ENCODE results near the gene DSPP.
A peak's percentile ranks its signal among the peaks of the same experiment; 100 is the strongest.

The DSPP gene

DNA sequence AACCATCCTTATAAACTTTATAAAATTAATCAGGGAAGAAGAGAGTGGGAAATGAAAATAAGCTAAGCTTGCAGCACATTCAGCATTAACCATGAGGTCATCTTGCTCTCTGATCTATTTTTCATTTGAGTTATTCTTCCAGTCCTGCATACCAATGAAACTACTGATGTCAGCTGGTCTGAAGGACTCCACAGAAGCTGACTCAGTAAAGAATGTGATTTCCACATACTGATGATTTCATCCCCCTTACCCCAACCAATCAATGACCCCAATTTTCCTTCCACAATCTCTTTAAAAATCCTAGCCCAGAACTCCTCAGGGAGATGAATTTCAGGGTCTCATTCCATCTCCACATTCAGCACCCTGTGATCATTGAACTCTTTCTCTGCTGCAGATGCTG is 18.8 kb upstream of the DSPP start (continued):
- TF ChIP-seq ZNF776 (tag by site-specific recombination; IDR thresholded peaks at IDR 0.05; ENCODE audit: borderline replicate concordance) (no peak), ZNF23 (tag by site-specific recombination; IDR thresholded peaks at IDR 0.05; ENCODE audit: borderline replicate concordance) (no peak), ZNF114 (tag by site-specific recombination; IDR thresholded peaks at IDR 0.05) (no peak), ZNF24 (tag by site-specific recombination; IDR thresholded peaks at IDR 0.05) (no peak), ZNF404 (tag by site-specific recombination; IDR thresholded peaks at IDR 0.05) (no peak), ZNF747 (tag by site-specific recombination; IDR thresholded peaks at IDR 0.05) (no peak), ZNF248 (tag by site-specific recombination; IDR thresholded peaks at IDR 0.05) (no peak), ZIC2 (tag by site-specific recombination; IDR thresholded peaks at IDR 0.05) (no peak), ZNF660 (tag by site-specific recombination; IDR thresholded peaks at IDR 0.05) (no peak), IKZF3 (tag by site-specific recombination; IDR thresholded peaks at IDR 0.05) (no peak), ZNF843 (tag by site-specific recombination; IDR thresholded peaks at IDR 0.05) (no peak), ZNF560 (tag by site-specific recombination; IDR thresholded peaks at IDR 0.05; ENCODE audit: borderline replicate concordance) (no peak), ZNF239 (tag by site-specific recombination; IDR thresholded peaks at IDR 0.05) (no peak), ZNF777 (tag by site-specific recombination; IDR thresholded peaks at IDR 0.05; ENCODE audit: borderline replicate concordance) (no peak), GLIS2 (tag by site-specific recombination; IDR thresholded peaks at IDR 0.05) (no peak), SP2 (tag by site-specific recombination; IDR thresholded peaks at IDR 0.05) (no peak), ZNF701 (tag by site-specific recombination; IDR thresholded peaks at IDR 0.05) (no peak), ZBTB20 (tag by site-specific recombination; IDR thresholded peaks at IDR 0.05) (0 out of 2 replicates have a peak, but pooled peaks have one; percentile 16), ZNF596 (tag by site-specific recombination; IDR thresholded peaks at IDR 0.05) (no peak), GLIS1 (tag by site-specific recombination; IDR thresholded peaks at IDR 0.05) (no peak), ZBTB17 (tag by site-specific recombination; IDR thresholded peaks at IDR 0.05) (peak; percentile 50)
- TF ChIP-seq, protein P1, sequence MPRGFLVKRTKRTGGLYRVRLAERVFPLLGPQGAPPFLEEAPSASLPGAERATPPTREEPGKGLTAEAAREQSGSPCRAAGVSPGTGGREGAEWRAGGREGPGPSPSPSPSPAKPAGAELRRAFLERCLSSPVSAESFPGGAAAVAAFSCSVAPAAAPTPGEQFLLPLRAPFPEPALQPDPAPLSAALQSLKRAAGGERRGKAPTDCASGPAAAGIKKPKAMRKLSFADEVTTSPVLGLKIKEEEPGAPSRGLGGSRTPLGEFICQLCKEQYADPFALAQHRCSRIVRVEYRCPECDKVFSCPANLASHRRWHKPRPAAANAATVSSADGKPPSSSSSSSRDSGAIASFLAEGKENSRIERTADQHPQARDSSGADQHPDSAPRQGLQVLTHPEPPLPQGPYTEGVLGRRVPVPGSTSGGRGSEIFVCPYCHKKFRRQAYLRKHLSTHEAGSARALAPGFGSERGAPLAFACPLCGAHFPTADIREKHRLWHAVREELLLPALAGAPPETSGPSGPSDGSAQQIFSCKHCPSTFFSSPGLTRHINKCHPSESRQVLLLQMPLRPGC (tag by site-specific recombination; IDR thresholded peaks at IDR 0.05) = peak; percentile 66
- TF ChIP-seq, protein P2, sequence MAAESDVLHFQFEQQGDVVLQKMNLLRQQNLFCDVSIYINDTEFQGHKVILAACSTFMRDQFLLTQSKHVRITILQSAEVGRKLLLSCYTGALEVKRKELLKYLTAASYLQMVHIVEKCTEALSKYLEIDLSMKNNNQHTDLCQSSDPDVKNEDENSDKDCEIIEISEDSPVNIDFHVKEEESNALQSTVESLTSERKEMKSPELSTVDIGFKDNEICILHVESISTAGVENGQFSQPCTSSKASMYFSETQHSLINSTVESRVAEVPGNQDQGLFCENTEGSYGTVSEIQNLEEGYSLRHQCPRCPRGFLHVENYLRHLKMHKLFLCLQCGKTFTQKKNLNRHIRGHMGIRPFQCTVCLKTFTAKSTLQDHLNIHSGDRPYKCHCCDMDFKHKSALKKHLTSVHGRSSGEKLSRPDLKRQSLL (tag by site-specific recombination; IDR thresholded peaks at IDR 0.05) = no peak
- TF ChIP-seq, protein P3, sequence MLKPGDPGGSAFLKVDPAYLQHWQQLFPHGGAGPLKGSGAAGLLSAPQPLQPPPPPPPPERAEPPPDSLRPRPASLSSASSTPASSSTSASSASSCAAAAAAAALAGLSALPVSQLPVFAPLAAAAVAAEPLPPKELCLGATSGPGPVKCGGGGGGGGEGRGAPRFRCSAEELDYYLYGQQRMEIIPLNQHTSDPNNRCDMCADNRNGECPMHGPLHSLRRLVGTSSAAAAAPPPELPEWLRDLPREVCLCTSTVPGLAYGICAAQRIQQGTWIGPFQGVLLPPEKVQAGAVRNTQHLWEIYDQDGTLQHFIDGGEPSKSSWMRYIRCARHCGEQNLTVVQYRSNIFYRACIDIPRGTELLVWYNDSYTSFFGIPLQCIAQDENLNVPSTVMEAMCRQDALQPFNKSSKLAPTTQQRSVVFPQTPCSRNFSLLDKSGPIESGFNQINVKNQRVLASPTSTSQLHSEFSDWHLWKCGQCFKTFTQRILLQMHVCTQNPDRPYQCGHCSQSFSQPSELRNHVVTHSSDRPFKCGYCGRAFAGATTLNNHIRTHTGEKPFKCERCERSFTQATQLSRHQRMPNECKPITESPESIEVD (tag by site-specific recombination; IDR thresholded peaks at IDR 0.05) = no peak
- TF ChIP-seq, protein P4, sequence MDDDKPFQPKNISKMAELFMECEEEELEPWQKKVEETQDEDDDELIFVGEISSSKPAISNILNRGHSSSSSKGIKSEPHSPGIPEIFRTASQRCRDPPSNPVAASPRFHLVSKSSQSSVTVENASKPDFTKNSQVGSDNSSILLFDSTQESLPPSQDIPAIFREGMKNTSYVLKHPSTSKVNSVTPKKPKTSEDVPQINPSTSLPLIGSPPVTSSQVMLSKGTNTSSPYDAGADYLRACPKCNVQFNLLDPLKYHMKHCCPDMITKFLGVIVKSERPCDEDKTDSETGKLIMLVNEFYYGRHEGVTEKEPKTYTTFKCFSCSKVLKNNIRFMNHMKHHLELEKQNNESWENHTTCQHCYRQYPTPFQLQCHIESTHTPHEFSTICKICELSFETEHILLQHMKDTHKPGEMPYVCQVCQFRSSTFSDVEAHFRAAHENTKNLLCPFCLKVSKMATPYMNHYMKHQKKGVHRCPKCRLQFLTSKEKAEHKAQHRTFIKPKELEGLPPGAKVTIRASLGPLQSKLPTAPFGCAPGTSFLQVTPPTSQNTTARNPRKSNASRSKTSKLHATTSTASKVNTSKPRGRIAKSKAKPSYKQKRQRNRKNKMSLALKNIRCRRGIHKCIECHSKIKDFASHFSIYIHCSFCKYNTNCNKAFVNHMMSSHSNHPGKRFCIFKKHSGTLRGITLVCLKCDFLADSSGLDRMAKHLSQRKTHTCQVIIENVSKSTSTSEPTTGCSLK (tag by site-specific recombination; IDR thresholded peaks at IDR 0.05) = no peak
- TF ChIP-seq, protein P5, sequence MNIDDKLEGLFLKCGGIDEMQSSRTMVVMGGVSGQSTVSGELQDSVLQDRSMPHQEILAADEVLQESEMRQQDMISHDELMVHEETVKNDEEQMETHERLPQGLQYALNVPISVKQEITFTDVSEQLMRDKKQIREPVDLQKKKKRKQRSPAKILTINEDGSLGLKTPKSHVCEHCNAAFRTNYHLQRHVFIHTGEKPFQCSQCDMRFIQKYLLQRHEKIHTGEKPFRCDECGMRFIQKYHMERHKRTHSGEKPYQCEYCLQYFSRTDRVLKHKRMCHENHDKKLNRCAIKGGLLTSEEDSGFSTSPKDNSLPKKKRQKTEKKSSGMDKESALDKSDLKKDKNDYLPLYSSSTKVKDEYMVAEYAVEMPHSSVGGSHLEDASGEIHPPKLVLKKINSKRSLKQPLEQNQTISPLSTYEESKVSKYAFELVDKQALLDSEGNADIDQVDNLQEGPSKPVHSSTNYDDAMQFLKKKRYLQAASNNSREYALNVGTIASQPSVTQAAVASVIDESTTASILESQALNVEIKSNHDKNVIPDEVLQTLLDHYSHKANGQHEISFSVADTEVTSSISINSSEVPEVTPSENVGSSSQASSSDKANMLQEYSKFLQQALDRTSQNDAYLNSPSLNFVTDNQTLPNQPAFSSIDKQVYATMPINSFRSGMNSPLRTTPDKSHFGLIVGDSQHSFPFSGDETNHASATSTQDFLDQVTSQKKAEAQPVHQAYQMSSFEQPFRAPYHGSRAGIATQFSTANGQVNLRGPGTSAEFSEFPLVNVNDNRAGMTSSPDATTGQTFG (tag by site-specific recombination; IDR thresholded peaks at IDR 0.05; ENCODE audit: borderline replicate concordance) = no peak
- TF ChIP-seq, protein P6, sequence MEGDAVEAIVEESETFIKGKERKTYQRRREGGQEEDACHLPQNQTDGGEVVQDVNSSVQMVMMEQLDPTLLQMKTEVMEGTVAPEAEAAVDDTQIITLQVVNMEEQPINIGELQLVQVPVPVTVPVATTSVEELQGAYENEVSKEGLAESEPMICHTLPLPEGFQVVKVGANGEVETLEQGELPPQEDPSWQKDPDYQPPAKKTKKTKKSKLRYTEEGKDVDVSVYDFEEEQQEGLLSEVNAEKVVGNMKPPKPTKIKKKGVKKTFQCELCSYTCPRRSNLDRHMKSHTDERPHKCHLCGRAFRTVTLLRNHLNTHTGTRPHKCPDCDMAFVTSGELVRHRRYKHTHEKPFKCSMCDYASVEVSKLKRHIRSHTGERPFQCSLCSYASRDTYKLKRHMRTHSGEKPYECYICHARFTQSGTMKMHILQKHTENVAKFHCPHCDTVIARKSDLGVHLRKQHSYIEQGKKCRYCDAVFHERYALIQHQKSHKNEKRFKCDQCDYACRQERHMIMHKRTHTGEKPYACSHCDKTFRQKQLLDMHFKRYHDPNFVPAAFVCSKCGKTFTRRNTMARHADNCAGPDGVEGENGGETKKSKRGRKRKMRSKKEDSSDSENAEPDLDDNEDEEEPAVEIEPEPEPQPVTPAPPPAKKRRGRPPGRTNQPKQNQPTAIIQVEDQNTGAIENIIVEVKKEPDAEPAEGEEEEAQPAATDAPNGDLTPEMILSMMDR (tag by site-specific recombination; IDR thresholded peaks at IDR 0.05) = no peak
- TF ChIP-seq, protein P7, sequence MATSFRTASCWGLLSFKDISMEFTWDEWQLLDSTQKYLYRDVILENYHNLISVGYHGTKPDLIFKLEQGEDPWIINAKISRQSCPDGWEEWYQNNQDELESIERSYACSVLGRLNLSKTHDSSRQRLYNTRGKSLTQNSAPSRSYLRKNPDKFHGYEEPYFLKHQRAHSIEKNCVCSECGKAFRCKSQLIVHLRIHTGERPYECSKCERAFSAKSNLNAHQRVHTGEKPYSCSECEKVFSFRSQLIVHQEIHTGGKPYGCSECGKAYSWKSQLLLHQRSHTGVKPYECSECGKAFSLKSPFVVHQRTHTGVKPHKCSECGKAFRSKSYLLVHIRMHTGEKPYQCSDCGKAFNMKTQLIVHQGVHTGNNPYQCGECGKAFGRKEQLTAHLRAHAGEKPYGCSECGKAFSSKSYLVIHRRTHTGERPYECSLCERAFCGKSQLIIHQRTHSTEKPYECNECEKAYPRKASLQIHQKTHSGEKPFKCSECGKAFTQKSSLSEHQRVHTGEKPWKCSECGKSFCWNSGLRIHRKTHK (tag by site-specific recombination; IDR thresholded peaks at IDR 0.05) = no peak
